Mammary epithelial cell (primary cell): ENCODE data around the gene TMEM255B.

Experiments used
- EZH2 ChIP-seq: IDR thresholded peaks from 2 replicates; pipeline ENCODE4 v1.6.1; 2012; ENCODE audit warnings: low read length, inconsistent platforms, borderline replicate concordance
- TF ChIP-seq, protein P1 (sequence below), 2 donors: IDR thresholded peaks in 1 of 2; conservative IDR thresholded peaks in 1 of 2; 2 replicates each; pipeline ENCODE4 v1.5.1; 2011 to 2012; ENCODE audit warnings: inconsistent platforms in 2 of 2, low read length in 2 of 2, mild to moderate bottlenecking in 2 of 2, control low read depth in 1 of 2, low read depth in 1 of 2; ENCODE audit not compliant: insufficient read depth in 1 of 2; ENCODE audit errors: extremely low read depth in 1 of 2

DNA sequence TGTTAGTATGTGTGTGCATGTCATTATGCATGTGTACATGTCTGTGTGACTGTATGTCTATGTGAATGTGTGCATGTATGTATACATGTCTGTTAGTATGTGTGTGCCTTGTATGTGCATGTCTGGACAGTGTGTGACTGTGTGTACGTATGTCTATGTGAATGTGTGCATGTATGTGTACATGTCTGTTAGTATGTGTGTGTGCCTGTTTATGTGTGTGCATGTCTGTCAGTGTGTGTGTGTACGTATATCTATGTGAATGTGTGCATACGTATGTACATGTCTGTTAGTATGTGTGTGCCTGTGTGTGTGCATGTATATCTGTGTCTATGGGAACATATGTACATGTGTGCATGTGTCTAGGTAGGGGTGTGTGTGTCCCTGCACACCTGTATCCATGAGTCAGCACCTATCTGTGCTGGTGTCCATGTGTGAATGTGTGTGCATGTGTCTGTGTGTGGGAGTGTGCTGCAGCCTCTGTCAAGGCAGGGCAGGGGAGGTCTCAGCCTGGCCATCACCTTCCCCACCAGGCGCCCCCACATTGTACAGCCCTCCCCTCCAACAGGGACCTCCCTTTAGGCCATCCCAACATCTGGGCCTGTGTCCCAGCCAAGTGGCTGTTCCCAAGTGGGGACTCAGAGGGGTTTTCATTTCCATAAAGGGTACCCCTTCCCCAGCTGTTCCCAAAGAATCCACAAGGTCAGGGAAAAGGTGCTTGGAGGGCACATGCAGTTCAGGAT lies 100.5 kb downstream of the TMEM255B start:
- TF ChIP-seq EZH2, result no peak
- TF ChIP-seq, protein P1, sequence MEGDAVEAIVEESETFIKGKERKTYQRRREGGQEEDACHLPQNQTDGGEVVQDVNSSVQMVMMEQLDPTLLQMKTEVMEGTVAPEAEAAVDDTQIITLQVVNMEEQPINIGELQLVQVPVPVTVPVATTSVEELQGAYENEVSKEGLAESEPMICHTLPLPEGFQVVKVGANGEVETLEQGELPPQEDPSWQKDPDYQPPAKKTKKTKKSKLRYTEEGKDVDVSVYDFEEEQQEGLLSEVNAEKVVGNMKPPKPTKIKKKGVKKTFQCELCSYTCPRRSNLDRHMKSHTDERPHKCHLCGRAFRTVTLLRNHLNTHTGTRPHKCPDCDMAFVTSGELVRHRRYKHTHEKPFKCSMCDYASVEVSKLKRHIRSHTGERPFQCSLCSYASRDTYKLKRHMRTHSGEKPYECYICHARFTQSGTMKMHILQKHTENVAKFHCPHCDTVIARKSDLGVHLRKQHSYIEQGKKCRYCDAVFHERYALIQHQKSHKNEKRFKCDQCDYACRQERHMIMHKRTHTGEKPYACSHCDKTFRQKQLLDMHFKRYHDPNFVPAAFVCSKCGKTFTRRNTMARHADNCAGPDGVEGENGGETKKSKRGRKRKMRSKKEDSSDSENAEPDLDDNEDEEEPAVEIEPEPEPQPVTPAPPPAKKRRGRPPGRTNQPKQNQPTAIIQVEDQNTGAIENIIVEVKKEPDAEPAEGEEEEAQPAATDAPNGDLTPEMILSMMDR (conservative IDR thresholded peaks at IDR 0.05 in 1 of 2, IDR thresholded peaks at IDR 0.05 in 1 of 2; ENCODE audit: extremely low read depth in 1 of 2, insufficient read depth in 1 of 2, low read depth in 1 of 2, low read length in 2 of 2), result no peak
